CD1c-positive myeloid dendritic cell (primary cell): Measurements from ENCODE around the gene TANGO6.
"Not testable (repeated sequence)": the region's sequence is repeated elsewhere in the genome, so short reads cannot be mapped to it uniquely, and the experiment has no call there.

Experiments used
- DNase-seq: peaks from one replicate; pipeline ENCODE4 v3.0.0-alpha.2; 2016; ENCODE audit errors: extremely low spot score

TANGO6 gene

DNA sequence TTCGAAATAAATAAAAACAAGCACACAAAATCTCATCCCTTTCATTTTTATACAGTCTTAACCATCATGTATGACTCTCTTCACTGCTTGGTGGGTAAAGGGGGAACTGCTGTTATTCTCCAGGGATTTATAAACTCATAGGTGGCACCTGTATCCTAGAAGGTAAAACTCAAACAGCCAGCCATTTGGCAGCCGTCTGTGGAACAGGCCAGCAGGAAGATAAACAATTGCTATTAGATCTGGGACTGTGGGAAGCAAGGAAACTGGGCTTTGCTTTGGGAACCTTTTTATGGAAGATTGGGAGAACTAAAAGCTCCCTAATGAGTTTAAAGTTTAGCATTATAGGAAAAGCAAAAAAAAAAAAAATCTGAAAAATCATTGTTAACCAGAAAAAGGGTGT, 126.0 kb downstream of the TANGO6 start:
- no peak for DNase-seq

DNA sequence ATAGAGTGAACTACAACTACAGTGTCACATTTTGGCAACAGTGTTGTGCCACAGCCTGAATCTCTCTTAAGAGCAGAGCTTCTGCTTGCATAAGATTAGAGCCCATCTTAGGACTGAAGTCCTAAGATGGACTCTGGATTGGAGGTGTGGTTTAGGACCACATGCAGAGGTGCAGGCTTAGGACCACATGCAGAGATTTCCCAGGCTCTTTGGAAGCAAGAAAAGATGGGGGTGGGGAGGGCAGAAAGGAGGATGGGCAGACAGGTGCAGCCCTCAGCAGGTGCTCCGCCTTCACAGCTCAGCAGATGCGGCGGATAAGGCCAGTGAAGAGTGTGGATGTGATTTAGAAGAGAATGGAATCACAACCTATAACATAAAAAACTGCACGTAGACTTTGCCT, 128.7 kb downstream of the TANGO6 start:
- DNase-seq, result no peak

DNA sequence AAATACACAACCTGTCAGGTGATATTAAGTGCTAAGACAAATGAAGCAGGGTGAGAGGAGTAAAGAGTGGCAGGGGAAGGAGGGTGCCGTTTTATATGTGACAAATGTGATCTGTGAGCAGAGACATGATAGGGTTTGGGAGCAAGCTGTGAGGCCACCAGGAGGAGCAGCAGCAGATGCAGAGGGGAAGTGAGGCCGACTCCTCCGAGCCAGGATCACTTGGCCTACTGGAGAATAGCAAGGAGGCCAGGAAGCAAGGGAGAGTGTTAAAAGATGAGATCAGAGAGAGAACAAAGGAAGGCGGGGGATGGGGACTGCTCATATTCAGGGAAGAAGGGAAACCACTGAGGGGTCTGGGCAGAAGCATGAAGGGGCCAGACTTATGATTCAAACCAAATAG, 129.4 kb downstream of the TANGO6 start:
- DNase-seq, result no peak

DNA sequence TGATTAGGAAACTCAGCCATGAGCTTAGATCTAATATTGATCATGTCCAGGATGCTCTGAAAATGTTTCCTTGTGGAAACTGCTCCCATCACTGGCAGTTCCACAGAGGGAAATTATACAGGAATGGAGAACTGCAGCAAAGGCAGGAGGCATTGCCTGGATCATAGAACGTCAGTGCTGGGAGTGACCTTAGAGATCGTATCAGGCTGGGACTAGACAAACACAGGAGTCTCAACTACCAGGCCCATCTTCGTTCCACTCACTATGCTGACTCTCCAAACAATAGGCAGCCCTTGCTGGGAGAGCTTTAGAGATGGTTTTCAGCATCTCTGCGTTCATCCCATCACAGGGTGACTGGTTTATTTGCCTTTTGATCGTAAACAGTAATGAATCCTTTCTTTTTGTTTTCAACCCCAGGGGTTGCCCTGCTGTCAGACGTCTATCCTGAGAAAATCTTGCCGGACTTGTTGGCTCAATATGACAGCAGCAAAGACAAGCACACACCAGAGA, 130.3 kb downstream of the TANGO6 start:
- DNase-seq, result no peak

DNA sequence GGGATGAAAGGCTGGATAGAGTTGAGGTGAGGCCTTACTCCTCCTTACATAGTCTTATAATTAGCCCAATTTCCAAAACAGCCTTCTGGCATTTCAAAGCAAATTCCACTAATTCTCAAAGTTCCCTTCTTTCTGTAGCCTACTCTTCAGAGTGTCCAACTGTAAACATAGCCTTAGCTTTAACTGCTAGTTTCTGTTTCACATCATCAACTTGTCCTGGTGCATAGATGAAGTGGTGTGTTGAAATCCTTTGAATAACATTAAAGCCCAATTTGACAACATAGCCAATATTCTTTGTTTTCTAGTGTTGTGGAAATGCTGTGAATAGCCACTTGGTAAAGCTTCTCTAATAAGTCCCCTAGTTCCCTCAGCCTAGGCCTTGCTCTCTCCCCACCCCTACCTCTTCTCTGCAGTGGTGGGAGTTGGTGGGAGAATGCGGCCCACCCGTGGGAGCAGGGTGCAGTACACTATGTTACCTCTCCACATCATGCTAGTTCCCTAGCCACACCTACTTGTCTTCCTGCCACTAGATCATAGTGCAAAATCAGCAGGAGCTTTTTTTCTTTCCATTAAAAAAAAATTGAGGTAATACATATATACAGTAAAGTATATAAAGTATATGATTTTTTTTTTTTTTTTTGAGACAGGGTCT, 135.1 kb downstream of the TANGO6 start:
- DNase-seq, result no peak

DNA sequence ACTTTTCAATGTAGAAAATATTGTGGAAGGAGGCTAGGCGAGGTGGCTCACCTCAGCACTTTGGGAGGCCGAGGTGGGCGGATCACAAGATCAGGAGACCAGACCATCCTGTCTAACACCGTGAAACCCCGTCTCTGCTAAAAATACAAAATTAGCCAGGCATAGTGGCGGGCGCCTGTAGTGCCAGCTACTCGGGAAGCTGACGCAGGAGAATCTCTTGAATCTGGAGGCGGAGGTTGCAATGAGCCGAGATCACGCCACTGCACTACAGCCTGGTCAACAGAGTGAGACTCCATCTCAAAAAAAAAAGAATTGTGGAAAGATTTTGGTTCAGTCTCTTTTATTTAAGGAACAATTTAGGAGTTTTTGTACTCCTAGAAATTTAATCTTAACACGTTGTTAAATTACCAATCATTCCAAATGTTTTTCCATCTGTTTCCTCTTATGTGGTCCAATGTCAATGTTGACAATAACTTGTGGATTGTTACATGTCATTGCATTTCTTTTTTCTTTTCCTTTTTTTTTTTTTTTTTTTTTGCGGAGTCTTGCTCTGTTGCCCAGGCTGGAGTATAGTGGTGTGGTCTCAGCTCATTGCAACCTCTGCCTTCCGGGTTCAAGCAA, 137.5 kb downstream of the TANGO6 start:
- DNase-seq, result no peak

DNA sequence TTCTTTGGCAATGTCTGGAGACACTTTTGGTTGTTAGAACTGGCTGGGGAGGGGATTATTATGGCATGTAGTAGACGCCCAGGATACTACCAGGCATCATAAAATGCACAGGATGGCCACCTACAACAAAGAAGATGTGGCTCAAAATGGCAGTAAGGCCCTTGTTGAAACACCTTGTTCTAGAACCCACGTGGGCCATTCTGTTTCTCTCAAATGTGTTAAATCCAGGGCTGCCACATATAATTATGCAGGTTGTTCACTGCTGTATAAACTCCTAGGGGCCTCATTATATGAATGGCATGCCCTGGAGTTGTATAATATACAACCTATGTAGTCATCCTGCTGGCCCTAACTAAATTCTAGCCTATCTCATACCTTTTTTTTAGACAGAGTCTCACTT, 138.6 kb downstream of the TANGO6 start:
- DNase-seq, result no peak

DNA sequence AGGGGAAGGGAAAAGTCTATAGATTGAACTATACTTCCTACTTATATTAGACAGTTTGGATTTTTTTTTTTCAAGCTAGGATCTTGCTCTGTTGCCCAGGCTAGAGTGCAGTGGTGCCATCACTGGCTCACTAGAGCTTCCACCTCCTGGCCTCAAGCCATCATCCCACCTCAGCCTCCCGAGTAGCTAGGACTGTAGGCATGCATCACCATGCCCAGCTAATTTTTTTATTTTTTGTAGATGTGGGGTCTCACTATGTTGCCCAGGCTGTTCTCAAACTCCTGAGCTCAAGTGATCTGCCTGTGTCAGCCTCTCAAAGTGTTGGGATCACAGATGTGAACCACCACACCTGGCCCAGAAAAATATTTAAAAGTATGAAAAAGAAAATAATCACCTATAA, 141.1 kb downstream of the TANGO6 start:
- DNase-seq, result no peak

DNA sequence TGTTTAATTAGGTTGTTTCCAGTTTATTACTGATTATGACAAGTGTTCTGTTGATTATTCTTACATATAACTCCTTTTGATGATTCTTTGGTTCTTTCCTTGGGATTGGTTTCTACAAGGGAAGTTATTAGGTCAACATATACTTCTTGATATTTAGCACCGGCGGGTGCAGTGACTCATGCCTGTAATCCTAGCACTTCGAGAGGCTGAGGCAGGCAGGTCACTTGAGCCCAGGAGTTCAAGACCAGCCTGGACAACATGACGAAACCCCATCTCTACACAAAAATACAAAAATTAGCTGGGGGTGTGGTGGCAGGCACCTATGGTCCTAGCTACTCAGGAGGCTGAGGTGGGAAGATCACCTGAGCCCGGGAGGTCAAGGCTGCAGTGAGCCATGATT, 141.9 kb downstream of the TANGO6 start:
- no peak for DNase-seq

DNA sequence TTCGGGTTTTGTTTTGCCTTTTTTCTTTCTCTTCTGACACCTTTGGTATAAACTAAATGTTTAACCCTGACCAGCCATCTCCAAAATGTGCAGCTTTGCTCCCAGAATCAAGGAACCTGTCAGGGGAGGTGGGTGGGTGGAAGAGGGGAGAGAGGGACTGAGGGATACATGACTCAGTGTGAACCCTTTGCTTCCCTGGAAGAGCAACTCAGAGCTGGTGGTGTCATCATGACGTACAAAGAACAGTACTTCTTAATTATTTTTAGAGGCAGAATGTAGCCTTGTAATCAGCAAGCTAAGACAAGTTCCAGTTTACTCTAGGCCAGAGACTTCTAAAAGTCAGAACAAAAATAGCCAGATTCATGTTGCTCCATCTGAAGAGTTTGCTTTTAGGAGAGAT, 142.5 kb downstream of the TANGO6 start:
- DNase-seq, result no peak

DNA sequence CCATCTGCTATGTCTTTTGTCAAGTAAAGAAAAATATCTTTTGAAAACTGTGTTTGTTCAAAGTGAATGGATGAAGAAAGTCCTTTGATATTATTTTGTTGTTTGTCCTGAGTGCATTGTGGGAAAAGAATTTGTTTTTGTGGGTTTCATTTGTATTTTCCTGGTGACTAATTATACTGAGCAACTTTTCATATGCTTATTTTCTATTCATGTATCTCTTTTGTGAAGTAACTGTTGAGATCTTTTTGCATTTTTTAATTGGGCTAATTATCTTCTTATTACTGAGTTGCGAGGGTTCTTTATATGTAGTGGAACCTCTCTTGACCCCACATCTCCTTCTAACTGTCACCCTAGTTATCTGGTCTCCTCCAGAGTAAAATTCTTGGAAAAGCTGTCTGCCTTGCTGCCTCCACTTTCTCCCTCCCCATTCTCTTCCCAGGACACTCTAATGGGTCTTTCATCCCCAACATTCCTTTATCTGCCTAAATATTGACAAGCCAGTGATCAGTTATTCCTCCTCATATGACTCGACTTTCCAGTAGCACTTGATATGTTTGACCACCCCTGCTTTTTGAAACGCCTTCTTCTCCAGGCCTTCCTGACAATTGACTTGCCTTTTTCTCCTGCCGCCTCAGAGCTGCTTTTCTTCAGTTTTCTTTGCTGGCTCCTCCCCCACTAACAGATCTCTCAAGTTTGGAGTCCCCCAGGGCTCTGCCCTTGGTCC, 144.6 kb downstream of the TANGO6 start:
- DNase-seq, result no peak

DNA sequence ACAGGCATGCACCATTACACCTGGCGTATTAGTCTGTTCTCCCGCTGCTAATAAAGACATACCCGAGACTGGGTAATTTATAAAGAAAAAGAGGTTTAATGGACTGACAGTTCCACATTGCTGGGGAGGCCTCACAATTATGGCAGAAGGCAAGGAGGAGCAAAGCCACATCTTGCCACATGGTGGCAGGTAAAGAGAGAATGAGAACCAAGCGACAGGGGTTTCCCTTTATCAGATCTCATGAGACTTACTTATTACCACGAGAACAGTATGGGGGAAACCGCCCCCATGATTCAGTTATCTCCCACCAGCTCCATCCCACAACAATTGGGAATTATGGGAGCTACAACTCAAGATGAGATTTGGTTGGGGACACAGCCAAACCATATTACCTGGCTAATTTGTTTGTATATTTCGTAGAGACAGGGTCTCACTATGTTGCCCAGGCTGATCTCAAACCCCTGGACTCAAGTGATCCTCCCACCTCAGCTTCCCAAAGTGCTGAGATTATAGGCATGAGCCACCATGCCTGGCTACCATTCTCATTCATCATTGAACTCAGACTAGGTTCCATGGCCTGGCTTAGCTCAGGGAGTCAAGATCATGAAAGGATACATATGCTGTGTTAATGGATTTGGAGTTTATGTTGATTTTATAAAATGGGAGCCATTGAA, 147.0 kb downstream of the TANGO6 start:
- not testable (repeated sequence) for DNase-seq

DNA sequence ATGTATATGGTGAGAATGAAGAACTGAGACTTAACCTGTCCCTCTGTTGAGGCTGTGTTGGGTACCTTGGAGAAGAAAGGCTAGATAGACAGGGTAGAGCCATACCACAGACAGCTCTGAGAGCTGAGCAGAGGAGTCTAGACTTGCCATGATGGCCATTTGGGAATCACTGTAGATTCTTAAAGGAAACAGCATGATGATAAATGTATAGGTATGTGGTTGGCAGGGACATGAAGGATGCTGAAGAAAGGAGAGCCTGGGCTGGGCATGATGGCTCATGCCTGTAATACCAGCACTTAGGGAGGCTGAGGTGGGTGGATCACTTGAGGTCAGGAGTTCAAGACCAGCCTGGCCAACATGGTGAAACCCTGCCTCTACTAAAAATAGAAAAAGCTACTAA, 147.7 kb downstream of the TANGO6 start:
- no peak for DNase-seq

DNA sequence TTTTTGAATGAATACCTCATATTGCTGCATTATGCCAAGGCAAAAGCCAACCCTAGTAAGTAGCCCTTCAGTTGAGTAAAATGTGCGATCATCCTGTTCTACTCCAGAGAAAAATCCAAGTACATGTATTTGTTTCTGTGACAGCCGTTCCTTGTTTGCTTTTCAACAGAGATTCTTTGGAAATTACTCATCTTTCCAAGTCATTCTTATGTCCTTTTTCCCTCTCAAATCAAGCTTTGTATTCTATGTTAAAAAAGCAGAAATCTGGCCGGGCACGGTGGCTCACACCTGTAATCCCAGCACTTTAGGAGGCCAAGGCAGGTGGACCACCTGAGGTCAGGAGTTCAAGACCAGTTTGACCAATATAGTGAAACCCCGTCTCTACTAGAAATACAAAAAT, 149.2 kb downstream of the TANGO6 start:
- DNase-seq, result no peak

DNA sequence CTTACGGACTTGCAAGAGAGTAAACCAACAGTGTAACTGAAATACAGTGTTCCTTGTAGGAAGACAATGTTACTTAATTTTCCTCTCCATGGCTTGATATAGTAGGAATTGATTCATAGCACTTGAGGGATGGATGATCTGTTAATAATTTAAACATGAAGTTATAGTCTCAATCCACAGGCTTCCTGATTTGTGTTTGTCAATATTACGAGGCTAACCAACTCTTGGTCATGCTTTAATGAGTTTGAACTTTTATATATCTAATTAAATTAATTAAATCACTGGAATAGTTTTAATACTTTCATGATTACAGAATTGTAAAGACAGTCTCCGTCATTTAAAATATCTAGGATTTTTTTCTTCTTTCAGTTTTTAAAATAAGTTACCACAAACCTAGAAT, 150.1 kb downstream of the TANGO6 start:
- DNase-seq, result no peak

DNA sequence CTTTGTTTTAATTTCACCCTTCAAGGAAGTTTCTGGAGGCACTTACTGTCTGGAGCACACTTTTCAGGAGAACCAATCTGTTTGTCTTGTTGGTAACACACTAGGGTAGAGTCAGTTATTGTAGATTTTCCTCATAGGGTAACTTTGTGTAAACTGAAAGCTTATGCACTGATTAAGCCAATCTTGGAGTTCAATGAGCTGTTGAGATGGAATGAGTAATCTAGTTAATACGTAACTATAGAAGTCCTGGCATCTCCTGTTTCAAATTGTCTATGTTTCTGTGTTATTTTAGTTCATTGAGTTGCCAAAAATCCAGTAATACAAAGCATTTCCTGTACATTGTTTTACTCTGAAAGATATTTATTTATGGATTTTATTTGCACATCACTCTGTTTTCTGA, 150.6 kb downstream of the TANGO6 start:
- no peak for DNase-seq

DNA sequence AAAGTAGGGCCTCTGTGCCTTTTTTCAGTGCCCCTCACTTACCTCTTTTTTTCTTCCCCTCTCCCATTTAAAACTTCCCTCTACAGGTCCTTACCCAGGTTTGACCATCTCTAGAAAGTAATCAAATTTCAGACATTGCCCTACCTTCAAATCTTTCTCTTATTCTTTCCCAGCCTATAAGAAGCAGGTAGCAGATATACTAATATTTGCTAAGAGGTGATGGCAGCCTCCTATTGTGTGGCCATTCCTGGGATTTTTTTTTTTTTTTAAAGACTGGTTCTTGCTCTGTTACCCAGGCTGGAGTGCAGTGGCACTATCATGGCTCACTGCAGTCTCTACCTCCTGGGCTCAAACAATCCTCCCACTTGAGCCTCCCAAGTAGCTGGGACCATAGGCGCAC, 151.0 kb downstream of the TANGO6 start:
- DNase-seq, result no peak

DNA sequence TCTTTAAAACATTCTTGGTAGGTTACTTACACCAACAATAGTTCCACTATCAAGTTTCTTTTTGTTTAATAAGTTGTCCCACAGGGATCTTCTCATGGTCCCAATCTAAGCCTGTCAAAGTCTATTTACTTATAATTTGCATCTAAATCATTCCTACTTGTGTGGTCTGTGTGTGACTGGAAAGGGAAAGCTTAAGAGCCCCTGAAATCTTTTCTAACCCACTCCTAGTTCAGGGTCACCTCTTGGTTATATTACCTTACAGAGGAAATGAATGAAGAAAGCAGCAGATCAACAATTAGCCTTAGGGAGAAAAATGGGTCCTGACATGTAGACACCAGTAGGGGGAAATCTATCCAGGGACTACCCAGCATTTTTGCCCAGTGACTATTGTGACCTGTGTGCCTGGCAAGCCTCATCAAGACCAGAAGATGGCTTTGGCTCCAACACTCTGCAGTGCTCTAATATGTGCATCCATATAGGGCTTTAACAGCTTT, 151.7 kb downstream of the TANGO6 start:
- DNase-seq, result no peak

DNA sequence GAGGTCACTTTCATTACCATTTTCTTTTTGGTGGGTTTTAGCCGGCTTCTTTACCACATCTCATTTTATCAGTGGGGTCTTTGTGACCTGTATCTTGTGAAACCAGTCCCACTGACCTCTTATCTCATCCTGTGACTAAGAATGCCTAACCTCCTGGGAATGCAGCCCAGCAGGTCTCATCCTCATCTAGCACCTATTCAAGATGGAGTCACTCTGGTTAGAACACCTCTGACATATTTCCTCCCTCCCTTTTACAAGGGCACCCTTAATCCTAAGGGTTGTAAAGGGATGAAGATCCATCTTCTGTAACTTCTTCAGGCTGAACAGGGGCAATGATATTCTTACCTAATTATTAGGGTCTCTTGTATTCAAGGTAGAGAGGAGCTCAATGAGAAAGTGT, 154.2 kb downstream of the TANGO6 start:
- no peak for DNase-seq

DNA sequence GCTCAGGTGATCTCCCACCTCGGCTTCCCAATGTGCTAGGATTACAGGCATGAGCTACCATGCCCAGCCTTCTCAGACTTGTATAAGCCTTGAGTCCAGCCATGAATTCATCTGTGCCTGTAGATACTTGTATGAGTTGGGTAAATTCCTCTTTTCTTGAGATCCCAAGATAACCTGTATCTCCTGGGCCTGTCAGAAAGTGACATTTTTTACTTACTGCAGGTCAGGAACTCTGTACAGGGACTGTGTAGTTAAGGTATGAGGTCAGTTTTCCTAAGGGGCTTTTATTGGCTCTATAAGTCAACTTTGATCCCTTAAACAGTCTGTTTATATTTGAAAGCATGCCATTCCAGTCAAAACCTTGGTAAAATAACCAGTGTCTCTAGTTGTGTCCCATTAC, 155.8 kb downstream of the TANGO6 start:
- DNase-seq, result no peak

DNA sequence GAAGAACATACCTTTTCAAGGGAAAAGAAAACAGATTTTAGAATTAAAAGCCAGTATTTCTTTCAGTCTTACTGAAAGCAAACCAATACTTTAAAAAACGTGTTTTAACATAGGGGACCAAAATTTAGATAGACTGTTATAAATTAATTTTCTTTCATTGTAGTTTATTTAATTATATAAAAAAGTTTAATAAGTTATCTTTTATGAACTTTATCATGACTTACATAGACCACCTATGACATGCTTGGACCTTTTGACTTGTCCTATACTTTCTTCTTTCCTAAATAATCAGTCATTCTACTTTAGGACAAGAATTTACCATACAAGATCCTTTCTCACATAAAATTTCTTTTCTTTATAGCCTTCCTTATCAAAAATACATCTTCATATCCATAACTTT, 160.2 kb downstream of the TANGO6 start:
- DNase-seq, result no peak

DNA sequence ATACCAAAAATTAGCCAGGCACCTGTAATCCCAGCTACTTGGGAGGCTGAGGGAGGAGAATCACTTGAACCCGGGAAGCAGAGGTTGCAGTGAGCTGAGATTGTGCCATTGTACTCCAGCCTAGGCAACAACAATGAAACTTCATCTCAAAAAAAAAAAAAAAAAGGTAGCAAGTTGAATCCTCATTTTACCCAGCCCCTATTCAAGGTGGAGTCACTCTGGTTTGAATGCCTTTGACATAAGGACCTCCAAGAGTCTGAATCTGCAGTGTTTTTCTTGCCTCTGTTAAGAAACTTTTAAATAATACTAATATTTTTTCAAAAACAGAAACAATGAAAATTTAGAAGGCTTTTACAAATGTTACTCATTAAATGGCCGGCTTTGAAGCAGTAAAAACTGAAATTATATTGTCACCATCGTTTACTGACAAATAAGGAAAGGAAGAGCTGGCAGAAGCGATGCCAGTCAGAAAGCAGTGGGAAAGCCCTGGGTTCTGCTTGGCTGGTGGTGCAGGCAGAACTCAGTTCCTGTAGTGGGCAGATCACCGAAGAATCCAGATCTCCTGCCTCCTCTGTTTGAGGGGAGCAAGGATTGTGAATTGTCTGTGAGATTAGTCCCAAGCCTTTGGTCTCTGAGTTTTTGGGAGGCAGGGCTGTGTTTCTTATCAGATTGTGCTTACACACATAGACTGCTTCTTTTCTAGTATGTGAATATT, 162.5 kb downstream of the TANGO6 start:
- no peak for DNase-seq
